ACHN (cell line): Measurements from ENCODE around the gene SCRT2.
A peak's percentile ranks its signal among the peaks of the same experiment; 100 is the strongest.
"Not testable (repeated sequence)": the region's sequence is repeated elsewhere in the genome, so short reads cannot be mapped to it uniquely, and the experiment has no call there.

Experiments
- DNase-seq: peaks from one replicate; pipeline ENCODE4 v3.0.0-alpha.2; 2015
- in situ Hi-C: cut with HindIII; loops from 2 replicates; pipeline ENCODE4 v1.10.0; 2017; ENCODE audit warnings: low sequenced_read_pairs, low pct_ligation_motif_present, low pct_unique_long_range_greater_than_20kb

Gene SCRT2

GRCh38 chr20:703426-703825 is 27.8 kb upstream of the SCRT2 start:
- in situ Hi-C loops = no loop called here
- no peak for DNase-seq

GRCh38 chr20:703006-703405 is 27.4 kb upstream of the SCRT2 start:
- in situ Hi-C loops = no loop called here
- no peak for DNase-seq

- DNase-seq = no peak
- in situ Hi-C loops = no loop called here
Measured at GRCh38 chr20:701401-702129, 26.0 kb upstream of the SCRT2 start.

- no peak for DNase-seq
- in situ Hi-C loops = no loop called here
Measured at GRCh38 chr20:699811-700338, 24.3 kb upstream of the SCRT2 start.

GRCh38 chr20:699342-699741 is 23.7 kb upstream of the SCRT2 start:
- in situ Hi-C loops = no loop called here
- DNase-seq = no peak

GRCh38 chr20:698276-698675 is 22.7 kb upstream of the SCRT2 start:
- no peak for DNase-seq
- in situ Hi-C loops = no loop called here

- DNase-seq = no peak
- in situ Hi-C loops = no loop called here
Measured at GRCh38 chr20:697826-698225, 22.2 kb upstream of the SCRT2 start.

- in situ Hi-C loops = no loop called here
- DNase-seq = no peak
Measured at GRCh38 chr20:695165-695866, 19.7 kb upstream of the SCRT2 start.

GRCh38 chr20:694496-694895 is 18.9 kb upstream of the SCRT2 start:
- in situ Hi-C loops = no loop called here
- DNase-seq = no peak

- in situ Hi-C loops, DNase-seq: not testable (repeated sequence)
Measured at GRCh38 chr20:693786-694185, 18.2 kb upstream of the SCRT2 start.

GRCh38 chr20:692044-692443 is 16.4 kb upstream of the SCRT2 start:
- DNase-seq = no peak
- in situ Hi-C loops = no loop called here

GRCh38 chr20:689947-690346 is 14.3 kb upstream of the SCRT2 start:
- in situ Hi-C loops = no loop called here
- no peak for DNase-seq

- in situ Hi-C loops = no loop called here
Measured at GRCh38 chr20:689348-689747, 13.7 kb upstream of the SCRT2 start.

GRCh38 chr20:688809-689212 is 13.2 kb upstream of the SCRT2 start:
- DNase-seq = peak; percentile 6
- in situ Hi-C loops = no loop called here

More at GRCh38 chr20:689348-689747, 13.7 kb upstream of the SCRT2 start:
- no peak for DNase-seq

GRCh38 chr20:687468-688203 is 12.0 kb upstream of the SCRT2 start:
- in situ Hi-C loops = no loop called here
- no peak for DNase-seq

- no peak for DNase-seq
- in situ Hi-C loops = no loop called here
Measured at GRCh38 chr20:684676-685319, 9.2 kb upstream of the SCRT2 start.

GRCh38 chr20:682123-682522 is 6.5 kb upstream of the SCRT2 start:
- in situ Hi-C loops = no loop called here
- no peak for DNase-seq

- in situ Hi-C loops = no loop called here
- no peak for DNase-seq
Measured at GRCh38 chr20:680638-681187, 5.1 kb upstream of the SCRT2 start.

GRCh38 chr20:677957-678356 is 2.4 kb upstream of the SCRT2 start:
- in situ Hi-C loops = no loop called here

More at GRCh38 chr20:677957-678356, 2.4 kb upstream of the SCRT2 start:
- no peak for DNase-seq
